Measurements from ENCODE around the gene CHST1. TPM values are rescaled to one million over a fixed set of nuclear protein-coding genes. Genes with fewer than 3 reads are reported as not detected.
A peak's percentile ranks its signal among the peaks of the same experiment; 100 is the strongest.

The CHST1 gene
- total RNA-seq, 3 donors from 2014 or later (not counting 1 experiment from before 2014, with no cell fraction given), result not detected

DNA sequence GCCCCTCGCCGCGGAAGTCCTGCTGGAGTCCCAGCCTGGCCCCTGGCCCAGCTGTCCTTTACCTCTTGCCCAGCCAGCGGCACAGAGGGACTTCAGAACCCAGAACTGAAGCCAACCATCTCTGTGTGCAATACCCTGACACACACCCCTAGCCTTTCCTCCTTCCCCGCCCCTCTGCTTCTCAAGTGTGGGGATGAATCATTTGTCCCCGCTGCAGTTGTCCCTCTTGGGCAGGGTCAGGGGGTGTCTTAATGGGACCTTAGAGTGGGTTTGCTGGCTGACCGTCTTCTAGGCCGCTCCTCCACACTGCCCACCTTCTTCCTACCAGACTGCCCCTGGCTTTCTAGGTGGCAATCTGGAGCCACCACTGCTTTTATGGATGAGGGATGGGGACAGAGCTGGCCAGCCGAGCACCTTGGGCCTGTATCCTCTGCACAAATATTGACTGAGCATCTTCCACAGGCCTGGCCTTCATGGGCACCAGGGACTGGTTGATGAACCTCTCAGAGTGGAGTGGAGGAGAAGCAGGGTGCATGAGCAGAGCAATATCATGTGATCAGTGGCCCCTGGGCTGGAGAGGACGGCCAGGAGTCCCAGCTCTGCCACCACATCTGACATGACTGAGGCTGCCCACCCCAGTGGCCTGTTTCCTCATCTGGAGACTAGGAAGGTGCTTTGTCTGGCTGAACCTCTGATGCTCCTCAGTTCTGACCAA, 668 bp upstream of the CHST1 start:
- Mint-ChIP-seq H3K27ac (peak overlapping the region in 1 of 2 donors; percentile 27), H3K4me1 (peaks cover 0 to 5% of the 10 kb centered on the region in 2 donors), H3K9me3 (no peaks in the 10 kb centered on the region), H3K36me3 (no peaks in the 10 kb centered on the region), H3K27me3 (ENCODE audit: low read depth in 2 of 2) (peaks cover 31 to 42% of the 10 kb centered on the region in 2 donors), H3K4me3 (peak overlapping the region; percentile 85)
- Histone ChIP-seq H3K4me3 (ENCODE audit: low read length) (no peak overlapping the region), H3K9me3 (ENCODE audit: control insufficient read depth, insufficient read depth, low read length) (no peaks in the 10 kb centered on the region), H3K27me3 (ENCODE audit: control insufficient read depth, insufficient read depth, low read length) (peaks cover 24% of the 10 kb centered on the region), H3K4me1 (ENCODE audit: control insufficient read depth, insufficient read depth, low read length) (peaks cover 10% of the 10 kb centered on the region), H3K27ac (ENCODE audit: low read length) (no peak overlapping the region), H3K36me3 (ENCODE audit: control insufficient read depth, insufficient read depth, low read length) (no peaks in the 10 kb centered on the region)
- TF ChIP-seq, protein P1, sequence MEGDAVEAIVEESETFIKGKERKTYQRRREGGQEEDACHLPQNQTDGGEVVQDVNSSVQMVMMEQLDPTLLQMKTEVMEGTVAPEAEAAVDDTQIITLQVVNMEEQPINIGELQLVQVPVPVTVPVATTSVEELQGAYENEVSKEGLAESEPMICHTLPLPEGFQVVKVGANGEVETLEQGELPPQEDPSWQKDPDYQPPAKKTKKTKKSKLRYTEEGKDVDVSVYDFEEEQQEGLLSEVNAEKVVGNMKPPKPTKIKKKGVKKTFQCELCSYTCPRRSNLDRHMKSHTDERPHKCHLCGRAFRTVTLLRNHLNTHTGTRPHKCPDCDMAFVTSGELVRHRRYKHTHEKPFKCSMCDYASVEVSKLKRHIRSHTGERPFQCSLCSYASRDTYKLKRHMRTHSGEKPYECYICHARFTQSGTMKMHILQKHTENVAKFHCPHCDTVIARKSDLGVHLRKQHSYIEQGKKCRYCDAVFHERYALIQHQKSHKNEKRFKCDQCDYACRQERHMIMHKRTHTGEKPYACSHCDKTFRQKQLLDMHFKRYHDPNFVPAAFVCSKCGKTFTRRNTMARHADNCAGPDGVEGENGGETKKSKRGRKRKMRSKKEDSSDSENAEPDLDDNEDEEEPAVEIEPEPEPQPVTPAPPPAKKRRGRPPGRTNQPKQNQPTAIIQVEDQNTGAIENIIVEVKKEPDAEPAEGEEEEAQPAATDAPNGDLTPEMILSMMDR (IDR thresholded peaks at IDR 0.05), result no peak
- peak in 1 of 3 donors; percentile 26 for ATAC-seq
- 28% methylated on average over 7 of the region's 10 CpGs for WGBS (ENCODE audit: insufficient coverage)
- no peak for DNase-seq
- intact Hi-C loops (cut with micrococcal nuclease), result no loop called here

DNA sequence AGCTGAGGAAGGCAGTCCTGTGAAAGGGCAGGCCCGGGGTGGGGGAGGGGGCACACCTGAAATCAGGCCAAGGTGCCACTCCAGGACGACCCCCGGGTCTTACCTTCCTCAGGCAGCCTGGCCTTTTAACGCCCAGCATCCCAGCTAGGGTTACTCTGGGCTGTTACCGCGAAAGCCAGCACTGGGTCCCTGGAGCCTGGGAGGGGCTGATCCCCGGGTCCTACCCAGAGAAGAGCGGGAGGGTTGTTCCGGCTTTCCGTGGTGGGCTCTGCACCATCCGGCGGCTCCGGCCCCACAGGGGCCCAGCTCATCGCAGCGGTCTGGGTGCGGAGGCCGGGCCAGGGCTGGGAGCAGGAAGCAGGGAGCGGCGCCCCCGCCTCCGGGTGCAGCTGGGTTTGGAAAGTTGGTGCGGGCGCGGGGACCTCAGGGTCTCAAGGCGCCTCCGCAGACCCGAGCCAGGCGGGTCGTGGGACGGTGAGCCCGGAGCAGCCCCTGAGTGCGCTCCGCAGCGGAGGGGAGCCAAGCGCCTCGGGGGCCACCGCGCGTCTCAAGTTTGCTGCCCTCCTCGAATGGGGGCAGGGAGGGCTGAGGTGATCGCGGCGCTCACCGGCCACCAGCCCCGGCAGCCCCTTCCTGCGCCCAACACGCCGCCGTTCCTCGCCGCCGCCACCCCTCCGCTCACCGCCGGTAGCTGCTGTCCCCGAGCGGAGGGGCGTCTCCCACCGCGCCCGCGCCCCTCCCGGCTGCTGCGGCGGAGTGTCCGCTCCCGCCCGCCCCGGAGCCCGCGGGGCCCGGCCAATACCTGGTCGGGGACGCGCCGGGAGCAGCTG, 831 bp downstream of the CHST1 start:
- H3K27ac Mint-ChIP-seq, result no peak overlapping the region
- Histone ChIP-seq H3K4me1 (ENCODE audit: control insufficient read depth, insufficient read depth, low read length) (peaks cover 10% of the 10 kb centered on the region), H3K4me3 (ENCODE audit: low read length) (no peak overlapping the region), H3K27me3 (ENCODE audit: control insufficient read depth, insufficient read depth, low read length) (peaks cover 24% of the 10 kb centered on the region), H3K36me3 (ENCODE audit: control insufficient read depth, insufficient read depth, low read length) (no peaks in the 10 kb centered on the region), H3K9me3 (ENCODE audit: control insufficient read depth, insufficient read depth, low read length) (no peaks in the 10 kb centered on the region), H3K27ac (ENCODE audit: low read length) (no peak overlapping the region)
- no peaks in the 10 kb centered on the region for H3K9me3 Mint-ChIP-seq
- WGBS (ENCODE audit: insufficient coverage), result under 1% methylated on average over 76 of the region's 76 CpGs
- peak overlapping the region; percentile 49 for H3K4me3 Mint-ChIP-seq
- intact Hi-C loops (cut with micrococcal nuclease), result no loop called here
- H3K27me3 Mint-ChIP-seq (ENCODE audit: low read depth in 2 of 2), result peaks cover 45 to 56% of the 10 kb centered on the region in 2 donors
- no peaks in the 10 kb centered on the region for H3K36me3 Mint-ChIP-seq
- peaks cover 0 to 5% of the 10 kb centered on the region in 2 donors for H3K4me1 Mint-ChIP-seq
- peak in 2 of 3 donors; percentile 18 to 26 for ATAC-seq
- TF ChIP-seq, protein P1 (IDR thresholded peaks at IDR 0.05), result no peak
- DNase-seq, result no peak

DNA sequence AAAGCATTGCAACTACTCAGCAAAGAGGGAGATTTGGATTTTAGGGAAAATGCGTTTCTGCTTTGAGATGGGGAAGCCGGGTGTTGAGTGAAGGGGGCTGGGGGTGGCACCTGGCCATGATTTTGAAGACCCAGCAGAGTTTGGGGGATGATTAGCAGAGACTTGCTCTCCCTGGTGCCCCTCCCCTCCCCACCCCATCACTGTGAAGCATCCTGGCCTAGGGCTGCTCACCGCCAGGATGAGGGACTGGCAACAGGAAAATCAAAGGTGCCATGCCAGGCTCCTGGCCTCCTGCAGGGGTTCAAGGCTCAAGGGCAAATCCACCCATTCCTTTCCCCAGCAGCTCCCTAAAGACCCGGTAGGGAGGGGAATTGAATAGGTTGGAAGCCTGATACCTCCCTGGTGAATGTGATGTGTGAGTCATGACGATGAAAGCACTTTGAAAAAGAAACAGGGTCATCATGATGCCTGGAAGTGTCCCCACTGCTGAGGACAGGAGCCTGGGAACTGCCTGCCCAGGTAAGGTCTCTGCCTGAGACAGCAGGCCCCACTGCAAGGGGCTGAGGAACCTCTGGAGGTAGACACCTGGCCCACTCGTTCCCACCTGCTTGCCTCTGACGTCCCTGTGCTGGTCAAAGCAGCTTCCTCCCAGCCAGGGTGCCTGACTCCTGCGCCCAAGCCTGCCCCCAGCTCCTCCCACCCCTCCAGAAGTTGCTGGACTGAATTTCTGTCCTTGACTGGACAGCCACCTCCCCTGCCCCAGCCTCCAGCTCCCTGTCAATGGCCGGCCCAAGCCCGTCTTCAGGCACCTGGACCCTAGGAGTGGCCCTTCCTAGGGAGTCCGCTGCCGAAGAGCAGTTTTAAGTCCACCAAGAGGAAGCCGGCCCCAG, 1.7 kb downstream of the CHST1 start:
- Mint-ChIP-seq H3K36me3 (no peaks in the 10 kb centered on the region), H3K27me3 (ENCODE audit: low read depth in 2 of 2) (peaks cover 42 to 50% of the 10 kb centered on the region in 2 donors), H3K9me3 (no peaks in the 10 kb centered on the region), H3K27ac (no peak overlapping the region), H3K4me1 (peaks cover 0 to 5% of the 10 kb centered on the region in 2 donors), H3K4me3 (peak overlapping the region; percentile 55)
- Histone ChIP-seq H3K9me3 (ENCODE audit: control insufficient read depth, insufficient read depth, low read length) (no peaks in the 10 kb centered on the region), H3K36me3 (ENCODE audit: control insufficient read depth, insufficient read depth, low read length) (no peaks in the 10 kb centered on the region), H3K4me1 (ENCODE audit: control insufficient read depth, insufficient read depth, low read length) (peaks cover 10% of the 10 kb centered on the region), H3K27me3 (ENCODE audit: control insufficient read depth, insufficient read depth, low read length) (peaks cover 26% of the 10 kb centered on the region), H3K27ac (ENCODE audit: low read length) (no peak overlapping the region), H3K4me3 (ENCODE audit: low read length) (no peak overlapping the region)
- ATAC-seq (no peak), DNase-seq (no peak)
- TF ChIP-seq, protein P1 (IDR thresholded peaks at IDR 0.05), result no peak
- WGBS (ENCODE audit: insufficient coverage), result 31% methylated on average over 13 of the region's 13 CpGs
- intact Hi-C loops (cut with micrococcal nuclease), result no loop called here
